AG10803 (cell line): Measurements from ENCODE around the gene COQ8A.

Source experiments
- DNase-seq: peaks from one replicate; pipeline ENCODE4 v3.0.0; 2010; ENCODE audit warnings: low read depth
- H3K4me3 ChIP-seq: 2 replicates; pipeline ENCODE4 v1.5.1; 2011; ENCODE audit warnings: mild to moderate bottlenecking, low read length, control low read depth
- TF ChIP-seq, protein P1 (sequence below): conservative IDR thresholded peaks from 2 replicates; pipeline ENCODE4 v1.5.1; 2011; ENCODE audit warnings: mild to moderate bottlenecking, low read length, control low read depth, inconsistent platforms

The COQ8A gene

DNA sequence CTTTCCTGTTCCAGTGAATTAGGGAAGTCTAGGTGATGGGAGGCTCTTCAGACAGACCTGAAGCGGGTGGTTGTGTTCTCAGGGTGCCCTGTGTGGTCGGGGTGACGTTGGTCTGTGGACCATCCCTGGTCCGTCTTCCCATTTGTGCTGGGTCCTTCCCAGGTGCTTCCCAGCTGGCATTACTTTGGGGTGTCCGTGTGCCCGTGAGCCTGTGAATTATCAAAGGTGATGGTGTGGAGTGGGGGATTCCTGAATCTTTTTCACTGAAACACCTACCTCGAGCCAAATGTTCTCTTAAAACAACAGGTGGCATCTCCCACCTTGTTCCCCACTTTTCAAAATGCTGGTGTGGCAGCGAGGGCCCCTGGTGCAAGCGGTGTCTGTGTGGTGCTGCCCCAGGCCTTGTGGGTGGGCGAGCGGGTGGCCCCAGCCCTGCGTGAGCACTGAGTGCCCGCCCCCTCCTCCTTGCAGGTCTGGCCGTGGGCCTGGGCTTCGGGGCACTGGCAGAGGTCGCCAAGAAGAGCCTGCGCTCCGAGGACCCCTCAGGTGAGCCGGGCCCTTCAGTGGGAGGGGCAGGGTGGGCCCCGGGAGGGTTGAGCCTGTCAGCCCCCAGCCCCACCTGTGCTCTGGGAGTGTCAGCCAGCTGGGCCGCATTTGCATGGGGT is 37.0 kb downstream of the COQ8A start:
- H3K4me3 ChIP-seq, result no peak overlapping the region
- DNase-seq, result no peak
- TF ChIP-seq, protein P1, sequence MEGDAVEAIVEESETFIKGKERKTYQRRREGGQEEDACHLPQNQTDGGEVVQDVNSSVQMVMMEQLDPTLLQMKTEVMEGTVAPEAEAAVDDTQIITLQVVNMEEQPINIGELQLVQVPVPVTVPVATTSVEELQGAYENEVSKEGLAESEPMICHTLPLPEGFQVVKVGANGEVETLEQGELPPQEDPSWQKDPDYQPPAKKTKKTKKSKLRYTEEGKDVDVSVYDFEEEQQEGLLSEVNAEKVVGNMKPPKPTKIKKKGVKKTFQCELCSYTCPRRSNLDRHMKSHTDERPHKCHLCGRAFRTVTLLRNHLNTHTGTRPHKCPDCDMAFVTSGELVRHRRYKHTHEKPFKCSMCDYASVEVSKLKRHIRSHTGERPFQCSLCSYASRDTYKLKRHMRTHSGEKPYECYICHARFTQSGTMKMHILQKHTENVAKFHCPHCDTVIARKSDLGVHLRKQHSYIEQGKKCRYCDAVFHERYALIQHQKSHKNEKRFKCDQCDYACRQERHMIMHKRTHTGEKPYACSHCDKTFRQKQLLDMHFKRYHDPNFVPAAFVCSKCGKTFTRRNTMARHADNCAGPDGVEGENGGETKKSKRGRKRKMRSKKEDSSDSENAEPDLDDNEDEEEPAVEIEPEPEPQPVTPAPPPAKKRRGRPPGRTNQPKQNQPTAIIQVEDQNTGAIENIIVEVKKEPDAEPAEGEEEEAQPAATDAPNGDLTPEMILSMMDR, result no peak

DNA sequence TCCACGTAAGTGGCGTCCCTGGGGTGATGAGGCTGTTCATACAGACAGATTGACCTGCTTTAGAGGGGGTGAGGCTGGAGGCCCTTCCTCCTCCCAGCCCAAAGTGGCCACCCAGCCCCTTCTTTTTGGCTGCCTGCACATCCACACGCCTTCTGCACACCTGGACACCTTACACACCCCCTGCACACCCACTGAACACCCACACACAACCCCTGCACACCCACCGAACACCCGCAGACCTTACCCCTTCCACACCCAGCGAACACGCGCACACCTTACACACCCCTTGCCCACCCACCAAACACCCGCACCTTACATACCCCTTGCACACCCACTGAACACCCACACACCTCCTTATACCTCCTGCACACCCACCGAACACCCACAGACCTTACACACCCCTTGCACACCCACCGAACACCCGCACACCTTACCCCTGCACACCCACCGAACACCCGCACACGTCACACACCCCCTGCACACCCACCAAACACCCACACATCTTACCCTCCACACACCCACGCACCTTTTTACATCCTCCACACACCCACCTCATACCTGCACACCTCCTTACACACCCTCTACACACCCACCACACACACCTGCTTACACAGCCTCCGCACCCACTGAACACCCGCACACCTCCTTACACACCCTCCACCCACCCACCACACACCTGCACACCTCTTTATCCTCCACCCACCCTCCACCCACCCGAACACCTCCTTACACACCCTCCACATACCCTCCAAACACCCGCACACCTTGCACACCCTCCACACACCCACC is 37.7 kb downstream of the COQ8A start:
- TF ChIP-seq, protein P1, result no peak
- DNase-seq, result no peak
- H3K4me3 ChIP-seq, result no peak overlapping the region

DNA sequence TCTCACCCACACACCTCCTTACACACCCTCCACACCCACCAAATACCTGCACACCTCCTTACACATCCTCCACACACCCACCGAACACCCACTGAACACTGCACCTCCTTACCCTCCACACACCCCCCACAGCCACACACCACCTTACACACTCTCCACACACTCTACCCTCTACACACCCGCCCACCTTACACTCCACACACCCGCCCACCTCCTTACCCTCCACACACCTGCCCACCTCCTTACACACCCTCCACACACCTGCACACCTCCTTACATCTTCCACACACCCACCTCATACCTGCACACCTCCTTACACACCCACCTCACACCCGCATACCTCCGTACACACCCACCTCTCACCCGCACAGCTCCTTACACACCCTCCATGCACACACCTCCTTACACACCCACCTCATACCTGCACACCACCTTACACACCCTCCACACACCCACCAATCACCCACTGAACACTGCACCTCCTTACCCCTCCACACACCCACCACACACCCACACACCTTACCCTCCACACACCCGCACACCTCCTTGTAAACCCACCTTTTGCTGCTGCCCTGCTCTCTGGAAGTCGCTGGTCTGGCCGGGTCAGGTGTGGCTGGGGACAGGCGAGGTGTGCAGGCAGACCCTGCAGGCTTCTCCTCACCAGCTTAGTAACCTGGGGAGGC is 38.5 kb downstream of the COQ8A start:
- TF ChIP-seq, protein P1, result no peak
- no peak for DNase-seq
- no peak overlapping the region for H3K4me3 ChIP-seq

DNA sequence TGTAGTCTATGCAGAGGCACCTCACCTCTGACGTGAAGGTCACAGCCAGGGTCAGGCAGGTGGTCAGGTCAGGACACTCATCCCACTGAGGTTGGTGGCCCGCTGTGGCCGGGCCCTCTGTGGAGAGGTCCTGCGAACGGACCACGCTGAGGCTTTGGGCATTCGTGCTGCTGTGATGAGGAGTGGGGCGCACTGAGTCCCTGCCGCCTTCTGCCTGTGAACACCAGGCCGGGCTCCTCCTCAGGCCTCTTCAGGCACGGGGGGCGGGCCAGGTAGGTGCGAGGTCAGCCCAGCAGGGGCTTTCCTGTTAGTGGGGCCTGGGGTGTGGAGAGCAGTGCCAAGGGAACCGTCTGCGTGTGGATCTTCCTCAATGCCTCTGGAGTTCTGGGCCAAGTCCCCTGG is 39.0 kb downstream of the COQ8A start:
- no peak overlapping the region for H3K4me3 ChIP-seq
- no peak for DNase-seq
- TF ChIP-seq, protein P1, result no peak

DNA sequence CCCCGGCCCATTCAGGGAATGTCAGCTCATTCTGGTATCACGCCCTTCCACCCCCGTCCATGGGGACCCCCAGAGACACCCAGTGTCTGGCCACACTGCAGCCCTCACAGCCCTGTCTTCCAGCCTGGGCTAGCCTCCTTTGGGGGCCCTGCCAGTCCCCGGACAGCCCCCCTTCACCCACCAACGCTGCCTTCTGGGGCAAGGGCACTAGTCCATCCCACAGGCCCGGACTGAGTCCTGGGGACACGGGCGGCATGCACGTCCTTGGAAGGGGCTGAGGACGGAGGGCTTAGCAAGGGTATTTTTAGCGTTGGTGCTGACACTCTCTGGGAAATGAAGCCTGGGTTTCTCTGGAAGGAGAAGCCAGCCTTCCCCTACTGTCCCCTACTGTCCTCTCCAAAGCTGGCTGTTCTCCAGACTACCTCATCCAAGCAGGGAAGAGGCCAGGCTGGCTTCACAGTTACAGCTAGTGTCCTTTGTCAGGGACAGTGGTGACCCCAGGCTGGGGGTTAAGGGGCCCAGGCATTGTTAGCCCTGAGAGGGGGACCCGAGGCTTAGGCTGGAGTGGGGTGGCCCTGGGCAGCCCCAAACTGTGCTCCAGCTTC is 39.5 kb downstream of the COQ8A start:
- TF ChIP-seq, protein P1, result no peak
- H3K4me3 ChIP-seq, result no peak overlapping the region
- no peak for DNase-seq

DNA sequence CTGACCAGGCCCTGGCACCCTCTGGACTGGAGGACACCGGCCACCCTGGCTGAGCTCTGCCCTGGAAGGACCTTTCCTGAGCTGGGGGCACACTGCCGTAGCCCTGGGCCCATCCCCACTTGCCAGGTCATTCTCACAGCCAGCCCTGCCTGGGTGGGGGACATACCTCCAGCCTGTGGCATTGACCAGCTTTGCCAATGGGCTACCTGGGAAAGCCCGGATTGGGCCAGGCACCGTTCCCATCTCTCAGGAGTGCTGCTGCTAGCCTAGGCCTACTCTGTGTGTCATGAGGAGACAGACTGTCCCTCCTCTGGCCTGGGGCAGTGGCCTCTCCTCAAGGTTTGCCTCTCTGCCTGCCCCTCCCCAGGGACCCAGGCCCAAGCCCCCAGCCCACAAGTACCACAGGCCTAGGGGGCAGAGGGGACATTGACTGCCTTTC is 40.0 kb downstream of the COQ8A start:
- no peak for DNase-seq
- H3K4me3 ChIP-seq, result no peak overlapping the region
- TF ChIP-seq, protein P1, result no peak
